A549 (cell line): ENCODE measurements around the gene CCN5.

Source experiments
- BCL3 ChIP-seq: fragments of >200 bp; sonication (Bioruptor Twin); formaldehyde crosslinking; IDR thresholded peaks from 3 replicates; pipeline ENCODE4 v1.6.1; 2016
- CEBPB ChIP-seq, 2 experiments: fragments of >200 bp in 1 of 2; sonication (Bioruptor Twin) in 1 of 2; formaldehyde crosslinking in 1 of 2; IDR thresholded peaks; 2 replicates each; pipeline ENCODE4 v1.6.1; 2012 to 2016
- POLR2A ChIP-seq: IDR thresholded peaks from 2 replicates; pipeline ENCODE4 v1.6.1; 2012; ENCODE audit warnings: mild to moderate bottlenecking, low read length
- RFX5 ChIP-seq: fragments of 450-650 bp; IDR thresholded peaks from 2 replicates; pipeline ENCODE4 v1.7.1; 2014; ENCODE audit warnings: antibody characterized with exemption, mild to moderate bottlenecking, moderate library complexity
- SMC3 ChIP-seq: fragments of >200 bp; sonication (Bioruptor Twin); formaldehyde crosslinking; IDR thresholded peaks from 3 replicates; pipeline ENCODE4 v1.6.1; 2018; ENCODE audit warnings: inconsistent platforms
- SREBF2 ChIP-seq: fragments of 450-650 bp; IDR thresholded peaks from 2 replicates; pipeline ENCODE4 v1.6.1; 2014; ENCODE audit warnings: mild to moderate bottlenecking, moderate library complexity
- TF ChIP-seq, protein P1 (sequence below): fragments of >200 bp; sonication (Bioruptor Twin); formaldehyde crosslinking; IDR thresholded peaks from 3 replicates; pipeline ENCODE4 v1.5.1; 2016

DNA sequence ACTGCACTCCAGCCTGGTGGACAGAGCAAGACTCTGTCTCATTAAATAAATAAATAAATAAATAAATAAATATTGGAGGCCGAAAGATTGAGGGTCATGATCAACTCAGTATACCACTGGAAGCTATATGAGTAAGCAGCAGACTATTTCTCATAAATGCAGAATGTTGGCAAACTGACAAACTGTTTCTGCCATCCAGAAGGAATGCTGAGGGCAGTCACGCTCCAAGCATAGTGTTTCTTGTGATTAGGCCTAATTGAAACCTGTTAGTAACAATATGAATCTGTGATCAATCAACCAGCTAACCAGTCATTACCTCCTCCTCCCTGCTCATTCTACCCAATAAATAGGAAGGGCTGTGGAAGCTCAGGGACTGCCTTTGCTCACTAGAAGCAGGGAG is 15.3 kb downstream of the CCN5 start:
- peak; percentile 51; the same call in 1 of the 3 replicates for TF ChIP-seq BCL3
- no peak for TF ChIP-seq SREBF2
- TF ChIP-seq, protein P1, sequence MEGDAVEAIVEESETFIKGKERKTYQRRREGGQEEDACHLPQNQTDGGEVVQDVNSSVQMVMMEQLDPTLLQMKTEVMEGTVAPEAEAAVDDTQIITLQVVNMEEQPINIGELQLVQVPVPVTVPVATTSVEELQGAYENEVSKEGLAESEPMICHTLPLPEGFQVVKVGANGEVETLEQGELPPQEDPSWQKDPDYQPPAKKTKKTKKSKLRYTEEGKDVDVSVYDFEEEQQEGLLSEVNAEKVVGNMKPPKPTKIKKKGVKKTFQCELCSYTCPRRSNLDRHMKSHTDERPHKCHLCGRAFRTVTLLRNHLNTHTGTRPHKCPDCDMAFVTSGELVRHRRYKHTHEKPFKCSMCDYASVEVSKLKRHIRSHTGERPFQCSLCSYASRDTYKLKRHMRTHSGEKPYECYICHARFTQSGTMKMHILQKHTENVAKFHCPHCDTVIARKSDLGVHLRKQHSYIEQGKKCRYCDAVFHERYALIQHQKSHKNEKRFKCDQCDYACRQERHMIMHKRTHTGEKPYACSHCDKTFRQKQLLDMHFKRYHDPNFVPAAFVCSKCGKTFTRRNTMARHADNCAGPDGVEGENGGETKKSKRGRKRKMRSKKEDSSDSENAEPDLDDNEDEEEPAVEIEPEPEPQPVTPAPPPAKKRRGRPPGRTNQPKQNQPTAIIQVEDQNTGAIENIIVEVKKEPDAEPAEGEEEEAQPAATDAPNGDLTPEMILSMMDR: no peak
- 0 out of 3 replicates have a peak, but pooled peaks have one; percentile 28 for TF ChIP-seq SMC3
- no peak for TF ChIP-seq POLR2A
- TF ChIP-seq CEBPB (IDR thresholded peaks at IDR 0.05): peak in 1 of 2 experiments; percentile 81; a peak in 2 of 4 replicates
- TF ChIP-seq RFX5: no peak
